ENCODE results near the gene DENND5B.

Gene DENND5B

DNA sequence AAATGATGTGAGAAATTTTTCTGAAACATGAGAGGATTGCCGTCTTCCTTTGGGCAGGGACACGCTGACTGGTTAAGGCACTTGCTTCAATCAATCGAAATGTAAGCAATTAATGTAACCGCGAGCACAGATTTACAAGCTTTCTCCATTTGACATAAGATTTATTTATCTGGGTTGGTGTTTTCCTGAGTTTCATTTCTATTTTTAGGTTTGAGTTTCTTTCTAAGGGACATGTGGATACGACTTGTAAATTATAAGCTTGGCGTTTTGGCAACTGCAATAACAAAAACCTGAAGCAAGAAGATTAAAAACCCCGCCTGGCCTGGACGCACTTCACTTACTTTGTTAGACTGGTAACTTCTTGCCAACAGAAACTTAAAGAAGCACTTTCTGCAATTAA lies 244.7 kb downstream of the DENND5B start:
- no peaks in the 10 kb centered on the region for H3K9me3 Mint-ChIP-seq
- DNase-seq (ENCODE audit: low spot score in 2 of 2) (no peak), ATAC-seq (no peak)
- H3K36me3 Mint-ChIP-seq, result no peaks in the 10 kb centered on the region
- no peak overlapping the region for H3K4me3 Mint-ChIP-seq
- H3K27ac Mint-ChIP-seq, result no peak overlapping the region
- no peaks in the 10 kb centered on the region for H3K4me1 Mint-ChIP-seq

GRCh38 chr12:31343139-31343538 lies 247.8 kb downstream of the DENND5B start:
- no peaks in the 10 kb centered on the region for H3K36me3 Mint-ChIP-seq

GRCh38 chr12:31342286-31342685 lies 248.7 kb downstream of the DENND5B start:
- Mint-ChIP-seq H3K27ac (no peak overlapping the region), H3K4me1 (no peaks in the 10 kb centered on the region), H3K36me3 (no peaks in the 10 kb centered on the region), H3K4me3 (no peak overlapping the region), H3K9me3 (no peaks in the 10 kb centered on the region)
- DNase-seq (ENCODE audit: low spot score in 2 of 2), result no peak
- ATAC-seq, result no peak

More at GRCh38 chr12:31343139-31343538, 247.8 kb downstream of the DENND5B start:
- ATAC-seq (no peak), DNase-seq (ENCODE audit: low spot score in 2 of 2) (no peak)
- H3K4me3 Mint-ChIP-seq, result no peak overlapping the region
- H3K27ac Mint-ChIP-seq, result no peak overlapping the region
- no peaks in the 10 kb centered on the region for H3K4me1 Mint-ChIP-seq
- H3K9me3 Mint-ChIP-seq, result no peaks in the 10 kb centered on the region

GRCh38 chr12:31339831-31340622 lies 250.9 kb downstream of the DENND5B start:
- DNase-seq (ENCODE audit: low spot score in 2 of 2), result no peak
- H3K36me3 Mint-ChIP-seq, result no peaks in the 10 kb centered on the region
- no peaks in the 10 kb centered on the region for H3K4me1 Mint-ChIP-seq
- no peaks in the 10 kb centered on the region for H3K9me3 Mint-ChIP-seq
- no peak overlapping the region for H3K4me3 Mint-ChIP-seq
- no peak overlapping the region for H3K27ac Mint-ChIP-seq
- no peak for ATAC-seq

DNA sequence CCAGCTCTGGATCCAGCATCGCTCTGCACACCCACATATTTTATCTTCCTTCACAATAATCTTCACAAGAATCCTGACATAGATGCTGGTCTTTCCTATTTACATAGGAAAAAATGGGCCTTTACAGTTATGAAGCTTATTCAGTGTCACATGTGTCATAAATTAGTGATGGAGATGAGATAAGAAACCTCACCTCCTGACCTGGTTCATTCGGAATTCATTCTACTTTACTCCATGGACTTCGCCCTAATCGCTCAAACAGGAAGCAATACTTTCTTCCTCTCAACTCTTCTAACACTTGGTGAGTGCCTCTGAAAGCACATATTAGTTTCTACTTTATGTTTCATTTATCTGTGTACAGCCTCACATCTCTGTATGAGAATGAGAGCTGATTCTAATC lies 253.0 kb downstream of the DENND5B start:
- H3K36me3 Mint-ChIP-seq, result no peaks in the 10 kb centered on the region
- DNase-seq (ENCODE audit: low spot score in 2 of 2) (no peak), ATAC-seq (no peak)
- H3K27ac Mint-ChIP-seq, result no peak overlapping the region
- no peak overlapping the region for H3K4me3 Mint-ChIP-seq
- H3K9me3 Mint-ChIP-seq, result no peaks in the 10 kb centered on the region
- no peaks in the 10 kb centered on the region for H3K4me1 Mint-ChIP-seq

All from stimulated activated effector memory CD8-positive, alpha-beta T cell treated with anti-CD3 and anti-CD28 coated beads, Interleukin-12 subunit alpha, Interleukin-12 subunit beta, amount 100 ng/mL, for 72 hours (primary cell).